NB4 (cell line): ENCODE measurements around the gene TMEM100.

ENCODE experiments used
- DNase-seq: peaks from one replicate; pipeline ENCODE4 v3.0.0; 2010; ENCODE audit warnings: low read depth
- H3K4me3 ChIP-seq: one replicate; pipeline ENCODE4 v1.5.1; 2011; ENCODE audit warnings: mild to moderate bottlenecking, low read depth, low read length, moderate library complexity
- MAX ChIP-seq: IDR thresholded peaks from 2 replicates; pipeline ENCODE4 v1.6.1; 2011; ENCODE audit warnings: low read depth, low read length
- MYC ChIP-seq: IDR thresholded peaks from 2 replicates; pipeline ENCODE4 v1.6.1; 2011; ENCODE audit warnings: low read depth, low read length
- POLR2A ChIP-seq: IDR thresholded peaks from 2 replicates; pipeline ENCODE4 v1.6.1; 2011; ENCODE audit warnings: mild to moderate bottlenecking; ENCODE audit not compliant: insufficient read length; ENCODE audit errors: extremely low read depth
- TF ChIP-seq, protein P1 (sequence below): IDR thresholded peaks from one replicate; pipeline ENCODE4 v1.5.1; 2012; ENCODE audit warnings: low read depth, low read length

TMEM100 gene

DNA sequence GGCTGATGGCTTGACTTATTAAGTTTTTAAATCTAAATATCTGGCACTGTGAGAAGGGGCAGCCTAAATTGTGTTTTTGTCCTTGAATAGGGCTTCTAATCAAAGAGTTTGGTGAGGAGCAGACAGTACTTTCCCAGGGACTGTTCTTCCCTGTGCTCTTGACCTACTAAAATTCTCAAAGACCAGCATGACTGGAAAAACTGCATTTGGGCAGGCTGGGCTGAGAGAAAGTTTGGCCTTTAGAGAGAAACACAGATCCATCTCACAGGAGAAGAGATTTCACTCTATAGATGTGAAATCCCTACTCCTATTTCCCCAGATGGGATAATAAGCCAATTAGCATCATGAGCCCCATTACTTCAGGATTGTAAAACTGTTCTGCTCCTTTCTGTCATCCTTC lies 35.5 kb upstream of the TMEM100 start:
- DNase-seq: no peak
- TF ChIP-seq MYC (no peak), POLR2A (no peak), MAX (no peak)
- TF ChIP-seq, protein P1, sequence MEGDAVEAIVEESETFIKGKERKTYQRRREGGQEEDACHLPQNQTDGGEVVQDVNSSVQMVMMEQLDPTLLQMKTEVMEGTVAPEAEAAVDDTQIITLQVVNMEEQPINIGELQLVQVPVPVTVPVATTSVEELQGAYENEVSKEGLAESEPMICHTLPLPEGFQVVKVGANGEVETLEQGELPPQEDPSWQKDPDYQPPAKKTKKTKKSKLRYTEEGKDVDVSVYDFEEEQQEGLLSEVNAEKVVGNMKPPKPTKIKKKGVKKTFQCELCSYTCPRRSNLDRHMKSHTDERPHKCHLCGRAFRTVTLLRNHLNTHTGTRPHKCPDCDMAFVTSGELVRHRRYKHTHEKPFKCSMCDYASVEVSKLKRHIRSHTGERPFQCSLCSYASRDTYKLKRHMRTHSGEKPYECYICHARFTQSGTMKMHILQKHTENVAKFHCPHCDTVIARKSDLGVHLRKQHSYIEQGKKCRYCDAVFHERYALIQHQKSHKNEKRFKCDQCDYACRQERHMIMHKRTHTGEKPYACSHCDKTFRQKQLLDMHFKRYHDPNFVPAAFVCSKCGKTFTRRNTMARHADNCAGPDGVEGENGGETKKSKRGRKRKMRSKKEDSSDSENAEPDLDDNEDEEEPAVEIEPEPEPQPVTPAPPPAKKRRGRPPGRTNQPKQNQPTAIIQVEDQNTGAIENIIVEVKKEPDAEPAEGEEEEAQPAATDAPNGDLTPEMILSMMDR: no peak
- no peak overlapping the region for H3K4me3 ChIP-seq

DNA sequence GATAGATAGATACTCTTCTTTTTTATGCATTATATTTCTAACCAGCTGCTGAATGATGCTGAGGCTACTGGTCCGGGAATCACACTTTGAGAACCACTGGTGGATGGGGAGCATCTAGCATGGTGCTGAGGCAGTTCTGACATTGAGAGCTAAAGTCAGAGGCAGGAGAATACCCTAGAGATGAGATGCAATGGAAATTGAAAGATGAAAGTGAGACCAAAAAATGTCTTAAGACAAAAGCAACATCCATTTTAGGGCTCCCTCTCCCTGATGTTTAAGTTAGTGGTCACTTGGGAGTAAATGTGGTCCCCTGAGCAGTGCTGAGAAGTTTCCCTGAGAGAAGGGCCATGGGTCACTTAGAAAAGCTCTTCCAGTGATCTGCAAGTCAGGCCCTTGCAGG lies 35.0 kb upstream of the TMEM100 start:
- no peak for DNase-seq
- H3K4me3 ChIP-seq: no peak overlapping the region
- no peak for TF ChIP-seq MAX
- TF ChIP-seq POLR2A: no peak
- TF ChIP-seq MYC: no peak
- TF ChIP-seq, protein P1: no peak

GRCh38 chr17:55756689-55757088 lies 34.0 kb upstream of the TMEM100 start:
- TF ChIP-seq POLR2A (no peak), MAX (no peak)
- TF ChIP-seq, protein P1: no peak
- DNase-seq: no peak
- H3K4me3 ChIP-seq: no peak overlapping the region

DNA sequence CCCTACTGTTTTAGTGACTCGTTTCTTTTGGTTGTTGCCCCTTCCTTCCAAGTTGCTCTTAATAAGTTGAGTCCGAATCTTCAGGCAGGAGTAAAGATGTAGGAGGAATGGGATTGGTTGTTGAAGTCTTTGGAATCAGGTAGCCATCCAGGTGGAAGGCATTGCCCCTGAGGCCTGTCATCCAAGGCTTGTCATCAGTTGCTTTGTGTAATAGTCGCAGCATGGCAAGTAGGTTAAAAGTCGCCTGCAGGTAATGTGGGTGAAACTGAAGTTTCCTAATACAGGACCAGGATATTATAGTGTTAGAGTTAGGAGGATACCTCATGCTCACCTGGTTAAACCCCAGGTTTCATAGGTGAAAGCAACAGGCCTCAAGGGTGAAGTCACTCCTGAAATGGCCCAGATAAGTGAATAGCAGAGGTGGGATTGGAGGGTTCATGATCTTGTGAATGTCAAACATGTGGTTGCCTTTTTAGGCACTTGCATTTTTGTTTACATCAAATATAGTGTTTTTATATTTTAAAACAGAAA lies 29.1 kb upstream of the TMEM100 start:
- TF ChIP-seq, protein P1: no peak
- no peak for TF ChIP-seq POLR2A
- TF ChIP-seq MYC: no peak
- no peak for TF ChIP-seq MAX
- DNase-seq: no peak
- H3K4me3 ChIP-seq: peak overlapping the region; percentile 81

DNA sequence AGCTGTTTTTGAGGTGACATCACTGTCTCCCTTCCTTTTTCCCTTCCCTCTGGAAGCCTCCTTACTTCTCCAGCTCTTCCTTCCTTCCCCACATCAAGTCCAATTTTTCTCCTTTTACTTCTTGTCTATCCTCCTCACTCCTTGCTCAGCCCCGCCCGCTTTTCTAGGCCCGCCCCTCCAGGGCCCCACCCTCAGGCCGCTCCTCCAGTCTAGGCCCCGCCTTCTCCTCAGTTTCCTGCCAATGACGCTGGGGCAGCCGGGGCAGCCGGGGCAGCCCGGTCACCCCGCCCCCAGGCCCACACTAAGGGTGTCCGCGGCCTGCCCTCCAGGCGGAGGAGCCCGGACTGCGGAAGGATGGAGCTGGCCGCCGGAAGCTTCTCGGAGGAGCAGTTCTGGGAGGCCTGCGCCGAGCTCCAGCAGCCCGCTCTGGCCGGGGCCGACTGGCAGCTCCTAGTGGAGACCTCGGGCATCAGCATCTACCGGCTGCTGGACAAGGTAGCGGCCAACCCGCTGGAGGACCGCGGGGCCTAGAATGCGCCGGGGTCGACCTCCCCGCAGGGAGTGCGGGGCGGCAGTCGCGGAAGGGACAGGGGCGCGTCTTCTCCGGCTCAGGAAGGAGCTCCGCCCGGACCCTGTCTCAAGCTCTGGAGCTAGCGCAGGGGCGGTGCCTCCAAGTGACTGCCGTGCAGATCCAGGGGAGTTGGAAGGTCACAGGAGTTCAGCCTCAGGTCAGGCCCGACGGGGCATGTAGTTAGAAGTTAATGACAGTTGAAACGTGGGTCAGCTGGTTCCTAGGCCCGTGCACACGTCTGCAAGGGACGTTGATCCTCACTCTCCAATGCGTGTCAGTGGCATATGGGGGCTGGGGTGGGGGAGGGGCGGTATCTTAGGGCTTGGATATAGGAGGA lies 28.3 kb upstream of the TMEM100 start, which contains the start of gene PCTP:
TSS of gene PCTP (plus strand) at position 302 of the 908 bp plus-strand sequence. CDS start at position 355, 53 bp downstream.
- peak; percentile 50 for TF ChIP-seq POLR2A
- TF ChIP-seq, protein P1: no peak
- peak within 1 kb of the TSS; percentile 81 for H3K4me3 ChIP-seq
- DNase-seq: peak; percentile 94

DNA sequence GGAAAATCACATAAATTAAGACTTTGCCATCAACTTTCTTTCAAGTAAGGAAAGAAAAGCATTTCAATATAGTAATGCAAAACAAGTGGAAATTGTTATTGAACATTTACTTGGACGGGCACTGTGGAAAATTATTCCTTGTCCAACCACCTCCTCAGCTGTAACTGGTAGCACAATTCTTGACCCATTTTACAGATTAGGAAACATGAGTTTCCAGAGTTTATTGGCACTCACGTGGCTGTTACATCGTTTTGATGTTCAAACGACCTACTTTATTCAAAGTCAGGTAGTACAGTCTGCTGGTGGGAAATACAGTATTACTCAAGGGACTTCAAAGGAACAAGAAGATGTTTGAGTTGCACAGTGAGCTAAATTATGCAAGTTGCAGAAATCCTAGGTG lies 27.3 kb upstream of the TMEM100 start:
- TF ChIP-seq MAX (no peak), POLR2A (no peak), MYC (no peak)
- TF ChIP-seq, protein P1: no peak
- H3K4me3 ChIP-seq: no peak overlapping the region

More for the DNA sequence above, 27.3 kb upstream of the TMEM100 start:
- no peak for DNase-seq
